CD14-positive monocyte (primary cell): ENCODE measurements around the gene LRPPRC. TPM values are rescaled to one million over a fixed set of nuclear protein-coding genes. Genes with fewer than 3 reads are reported as not detected.

Source experiments
- DNase-seq, 3 donors: peaks; one replicate each; pipeline ENCODE4 v3.0.0-alpha.2; 2011 to 2022
- H2AFZ ChIP-seq: 2 replicates; pipeline ENCODE4 v1.6.0; 2012; ENCODE audit warnings: mild to moderate bottlenecking, low read depth, low read length, inconsistent platforms; ENCODE audit not compliant: insufficient read depth, poor library complexity, severe bottlenecking
- H3K27ac ChIP-seq, 2 donors: 1 replicate in 1 of 2; 2 replicates in 1 of 2; pipeline ENCODE4 v1.5.1; 2012 to 2013; ENCODE audit warnings: low read length in 2 of 2, control low read depth in 1 of 2, inconsistent platforms in 1 of 2, low read depth in 1 of 2, mild to moderate bottlenecking in 1 of 2
- H3K27me3 ChIP-seq, 2 donors: one replicate each; pipeline versions ENCODE4 v1.6.0 to v1.6.1; 2011 to 2013; ENCODE audit warnings: low read length in 2 of 2; ENCODE audit not compliant: control insufficient read depth in 2 of 2, insufficient read depth in 2 of 2
- H3K36me3 ChIP-seq, 2 donors: replicated peaks in 1 of 2; 1 replicate in 1 of 2; 2 replicates in 1 of 2; pipeline versions ENCODE4 v1.5.1 to v1.6.1; 2012 to 2013; ENCODE audit warnings: low read length in 2 of 2, control low read depth in 1 of 2, inconsistent platforms in 1 of 2, mild to moderate bottlenecking in 1 of 2; ENCODE audit not compliant: insufficient read depth in 2 of 2, control insufficient read depth in 1 of 2
- H3K4me1 ChIP-seq, 2 donors: 1 replicate in 1 of 2; 2 replicates in 1 of 2; pipeline versions ENCODE4 v1.5.1 to v1.6.1; 2012 to 2013; ENCODE audit warnings: low read length in 2 of 2, control low read depth in 1 of 2, inconsistent platforms in 1 of 2, mild to moderate bottlenecking in 1 of 2, moderate library complexity in 1 of 2; ENCODE audit not compliant: insufficient read depth in 2 of 2, control insufficient read depth in 1 of 2
- H3K4me2 ChIP-seq: replicated peaks from 2 replicates; pipeline ENCODE3; 2012; ENCODE audit warnings: low read length, moderate library complexity, mild to moderate bottlenecking; ENCODE audit not compliant: poor library complexity, severe bottlenecking; ENCODE audit errors: extremely low read depth
- H3K4me3 ChIP-seq, 3 experiments: fragments of 200-600 bp in 1 of 3; sonication (generic) in 1 of 3; replicated peaks in 1 of 3; 1 replicate in 2 of 3; 2 replicates in 1 of 3; pipeline ENCODE4 v1.5.1; 2011 to 2013; ENCODE audit warnings: low read length in 3 of 3, mild to moderate bottlenecking in 3 of 3, control low read depth in 2 of 3, low read depth in 2 of 3, inconsistent platforms in 1 of 3, moderate library complexity in 1 of 3
- H3K79me2 ChIP-seq: 2 replicates; pipeline ENCODE4 v1.6.0; 2012; ENCODE audit warnings: mild to moderate bottlenecking, control low read depth, inconsistent platforms, low read length, moderate library complexity; ENCODE audit not compliant: insufficient read depth
- H3K9ac ChIP-seq: 2 replicates; pipeline ENCODE4 v1.6.0; 2017; ENCODE audit warnings: low read length, mild to moderate bottlenecking; ENCODE audit not compliant: insufficient read depth, poor library complexity, severe bottlenecking
- H3K9me3 ChIP-seq, 2 donors: replicated peaks in 1 of 2; 1 replicate in 1 of 2; 2 replicates in 1 of 2; pipeline versions ENCODE4 v1.5.1 to v1.6.1; 2012 to 2013; ENCODE audit warnings: low read length in 2 of 2, control low read depth in 1 of 2; ENCODE audit not compliant: control insufficient read depth in 1 of 2, insufficient read depth in 1 of 2
- H4K20me1 ChIP-seq: 2 replicates; pipeline ENCODE4 v1.6.0; 2012; ENCODE audit warnings: mild to moderate bottlenecking, low read length, control low read depth, moderate library complexity; ENCODE audit not compliant: insufficient read depth
- H3K27ac Mint-ChIP-seq, 7 donors: one replicate each; pipeline ENCODE4 v1.8.0; 2020; ENCODE audit warnings: mild to moderate bottlenecking in 7 of 7, mixed read lengths in 7 of 7, moderate library complexity in 6 of 7, inconsistent platforms in 2 of 7
- H3K27me3 Mint-ChIP-seq, 3 donors: one replicate each; pipeline ENCODE4 v1.8.0; 2021 to 2022; ENCODE audit warnings: low read depth in 3 of 3, mild to moderate bottlenecking in 3 of 3, mixed read lengths in 3 of 3, moderate library complexity in 3 of 3, inconsistent platforms in 1 of 3
- H3K36me3 Mint-ChIP-seq, 2 donors: one replicate each; pipeline ENCODE4 v1.8.0; 2020; ENCODE audit warnings: mixed read lengths in 2 of 2, inconsistent platforms in 1 of 2, mild to moderate bottlenecking in 1 of 2
- H3K4me1 Mint-ChIP-seq: one replicate; pipeline ENCODE4 v1.8.0; 2020; ENCODE audit warnings: mild to moderate bottlenecking, mixed read lengths
- H3K4me3 Mint-ChIP-seq, 2 donors: one replicate each; pipeline ENCODE4 v1.8.0; 2020; ENCODE audit warnings: mild to moderate bottlenecking in 2 of 2, mixed read lengths in 2 of 2, moderate library complexity in 1 of 2
- H3K9me3 Mint-ChIP-seq, 7 donors: one replicate each; pipeline ENCODE4 v1.8.0; 2020 to 2022; ENCODE audit warnings: mixed read lengths in 7 of 7, mild to moderate bottlenecking in 6 of 7, moderate library complexity in 6 of 7, inconsistent platforms in 2 of 7
- WGBS: methylation state at CpG from one replicate; pipeline ENCODE4 v1.1.5; 2013; ENCODE audit warnings: missing lambda C conversion rate; ENCODE audit not compliant: insufficient coverage; 5-methylcytosine and 5-hydroxymethylcytosine counted together
- intact Hi-C, 2 donors: fragments of 100-400 bp; cut with micrococcal nuclease; formaldehyde crosslinking; loops; one replicate each; pipeline versions ENCODE4 v1.15.0 to v1.15.1; 2023
- polyA plus RNA-seq, 3 donors: library from polyadenylated mRNA; depleted of rRNA in 1 of 3; unstranded in 2 of 3; stranded (reverse) in 1 of 3; fragments of 300-500 nt in 2 of 3; fragments of >200 nt in 1 of 3; fragmentation: Illumina TruSeq in 2 of 3; gene quantifications; 1 replicate in 2 of 3; 2 replicates in 1 of 3; pipeline ENCODE4 v1.2.3, GENCODE V29; 2012 to 2021
- TF ChIP-seq, protein P1 (sequence below): fragments of 200-600 bp; IDR thresholded peaks from one replicate; pipeline ENCODE4 v1.8.0; 2022; ENCODE audit warnings: antibody characterized with exemption, mild to moderate bottlenecking

Gene LRPPRC
- polyA plus RNA-seq, 3 donors: 15.5 to 25.0 (median 24.8) TPM

DNA sequence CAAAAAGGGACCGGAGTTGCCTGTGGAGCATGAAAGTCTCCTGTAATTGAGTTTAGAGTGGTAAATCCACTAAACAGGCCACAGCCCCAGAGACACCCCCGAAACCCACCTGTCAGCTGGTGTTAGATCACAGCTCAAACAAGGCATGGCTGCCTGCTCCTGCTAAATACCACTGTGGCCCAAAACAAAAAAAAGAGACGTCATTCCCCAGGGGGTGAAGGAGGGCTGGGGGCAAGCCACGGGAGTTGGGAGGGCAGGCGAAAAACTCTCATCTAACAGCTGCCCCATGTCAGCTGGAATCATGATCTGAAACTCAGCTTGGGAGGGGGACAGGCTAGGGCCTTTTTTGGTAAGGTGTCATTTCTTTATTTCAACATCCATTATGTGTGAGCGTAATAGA, 42.5 kb upstream of the LRPPRC start:
- 80% methylated on average over 1 of the region's 6 CpGs for WGBS
- intact Hi-C loops: no loop called here

DNA sequence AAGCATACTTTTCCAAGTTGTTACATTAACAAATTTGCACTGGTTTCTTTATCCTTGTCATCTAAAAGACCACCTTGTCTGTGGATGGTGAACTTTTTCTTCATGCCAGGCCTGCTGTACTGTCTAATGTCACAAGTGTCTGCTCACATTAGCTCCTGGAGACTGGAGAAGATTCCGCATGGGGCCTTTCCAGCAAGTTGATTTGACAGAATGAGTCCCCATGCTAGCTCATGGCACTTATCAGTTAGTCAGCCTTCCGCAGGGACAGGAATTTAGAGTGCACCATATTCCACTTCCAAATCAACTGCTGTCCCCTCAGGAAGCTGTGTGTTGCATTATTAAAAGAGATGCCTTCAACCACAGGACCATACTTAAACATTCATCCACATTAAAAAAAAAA, 41.4 kb upstream of the LRPPRC start:
- Histone ChIP-seq H3K27me3 (peaks cover 0 to 2% of the 10 kb centered on the region in 2 donors), H3K79me2 (no peaks in the 10 kb centered on the region), H3K4me3 (no peak overlapping the region), H3K27ac (no peak overlapping the region), H3K4me2 (no peak overlapping the region), H3K36me3 (no peaks in the 10 kb centered on the region), H3K9ac (no peak overlapping the region), H4K20me1 (no peaks in the 10 kb centered on the region), H3K9me3 (no peaks in the 10 kb centered on the region), H2AFZ (no peak overlapping the region), H3K4me1 (no peaks in the 10 kb centered on the region)
- DNase-seq: no peak
- Mint-ChIP-seq H3K27me3 (peaks cover 4 to 11% (median 4%) of the 10 kb centered on the region in 3 donors), H3K4me1 (no peaks in the 10 kb centered on the region), H3K9me3 (peaks cover 0 to 4% (median 0%) of the 10 kb centered on the region in 7 donors), H3K27ac (no peak overlapping the region), H3K36me3 (no peaks in the 10 kb centered on the region), H3K4me3 (no peak overlapping the region)
- TF ChIP-seq, protein P1, sequence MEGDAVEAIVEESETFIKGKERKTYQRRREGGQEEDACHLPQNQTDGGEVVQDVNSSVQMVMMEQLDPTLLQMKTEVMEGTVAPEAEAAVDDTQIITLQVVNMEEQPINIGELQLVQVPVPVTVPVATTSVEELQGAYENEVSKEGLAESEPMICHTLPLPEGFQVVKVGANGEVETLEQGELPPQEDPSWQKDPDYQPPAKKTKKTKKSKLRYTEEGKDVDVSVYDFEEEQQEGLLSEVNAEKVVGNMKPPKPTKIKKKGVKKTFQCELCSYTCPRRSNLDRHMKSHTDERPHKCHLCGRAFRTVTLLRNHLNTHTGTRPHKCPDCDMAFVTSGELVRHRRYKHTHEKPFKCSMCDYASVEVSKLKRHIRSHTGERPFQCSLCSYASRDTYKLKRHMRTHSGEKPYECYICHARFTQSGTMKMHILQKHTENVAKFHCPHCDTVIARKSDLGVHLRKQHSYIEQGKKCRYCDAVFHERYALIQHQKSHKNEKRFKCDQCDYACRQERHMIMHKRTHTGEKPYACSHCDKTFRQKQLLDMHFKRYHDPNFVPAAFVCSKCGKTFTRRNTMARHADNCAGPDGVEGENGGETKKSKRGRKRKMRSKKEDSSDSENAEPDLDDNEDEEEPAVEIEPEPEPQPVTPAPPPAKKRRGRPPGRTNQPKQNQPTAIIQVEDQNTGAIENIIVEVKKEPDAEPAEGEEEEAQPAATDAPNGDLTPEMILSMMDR: no peak
- 83% methylated on average over 1 of the region's 2 CpGs for WGBS
- intact Hi-C loops: no loop called here

More for the DNA sequence above, 42.5 kb upstream of the LRPPRC start:
- H3K27me3 ChIP-seq: no peaks in the 10 kb centered on the region
- H3K27me3 Mint-ChIP-seq: peaks cover 4 to 11% (median 6%) of the 10 kb centered on the region in 3 donors
- no peak overlapping the region for H3K27ac ChIP-seq
- no peaks in the 10 kb centered on the region for H3K9me3 ChIP-seq
- peaks cover 0 to 2% (median 0%) of the 10 kb centered on the region in 7 donors for H3K9me3 Mint-ChIP-seq
- H4K20me1 ChIP-seq: no peaks in the 10 kb centered on the region
- no peak overlapping the region for H3K27ac Mint-ChIP-seq
- H3K4me1 Mint-ChIP-seq: no peaks in the 10 kb centered on the region
- H3K36me3 ChIP-seq: no peaks in the 10 kb centered on the region
- TF ChIP-seq, protein P1: no peak
- H3K4me3 ChIP-seq: no peak overlapping the region
- no peak overlapping the region for H2AFZ ChIP-seq
- no peaks in the 10 kb centered on the region for H3K4me1 ChIP-seq
- no peak overlapping the region for H3K4me2 ChIP-seq
- H3K36me3 Mint-ChIP-seq: no peaks in the 10 kb centered on the region
- H3K79me2 ChIP-seq: no peaks in the 10 kb centered on the region
- no peak overlapping the region for H3K9ac ChIP-seq
- no peak overlapping the region for H3K4me3 Mint-ChIP-seq
- no peak for DNase-seq
